Measurements from ENCODE around the gene MICAL3. TPM values are rescaled to one million over a fixed set of nuclear protein-coding genes. Genes with fewer than 3 reads are reported as not detected.

MICAL3 gene
- total and polyA plus RNA-seq, 4 donors, result 59.9 to 113 (median 75.9) TPM

DNA sequence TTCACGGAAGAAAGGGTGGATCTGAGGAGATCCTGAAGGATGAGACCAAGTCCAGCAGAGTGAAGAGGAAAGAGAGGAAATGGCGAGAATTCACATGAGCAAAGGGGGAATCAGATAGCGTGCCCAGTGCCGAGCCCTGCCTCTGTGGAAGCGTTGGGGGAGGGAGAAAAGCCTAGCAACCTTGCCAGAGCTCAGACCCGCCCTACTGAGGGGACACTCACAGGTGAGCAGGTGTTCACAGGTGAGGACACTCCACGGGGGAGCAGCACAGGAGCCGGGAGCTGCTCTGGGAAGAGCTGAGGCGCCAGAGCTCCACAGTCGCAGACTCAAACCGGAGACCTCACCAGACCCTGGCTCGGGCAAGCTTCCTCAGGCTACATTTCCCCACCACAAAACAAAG, 56.2 kb downstream of the MICAL3 start:
- Histone ChIP-seq H3K4me1 (ENCODE audit: control insufficient read depth, insufficient read depth, low read length) (peaks cover 25% of the 10 kb centered on the region), H3K36me3 (ENCODE audit: control insufficient read depth, insufficient read depth, low read length) (peaks cover 11% of the 10 kb centered on the region), H3K27me3 (ENCODE audit: control insufficient read depth, insufficient read depth, low read length) (no peaks in the 10 kb centered on the region), H3K4me3 (ENCODE audit: low read depth, low read length) (no peak overlapping the region), H3K27ac (ENCODE audit: low read depth, low read length) (no peak overlapping the region), H3K9me3 (ENCODE audit: control insufficient read depth, insufficient read depth, low read length) (no peaks in the 10 kb centered on the region)
- DNase-seq (ENCODE audit: low read depth in 4 of 6, low spot score in 6 of 6), result no peak
- 97% methylated on average over 6 of the region's 12 CpGs for WGBS (ENCODE audit: insufficient coverage)

DNA sequence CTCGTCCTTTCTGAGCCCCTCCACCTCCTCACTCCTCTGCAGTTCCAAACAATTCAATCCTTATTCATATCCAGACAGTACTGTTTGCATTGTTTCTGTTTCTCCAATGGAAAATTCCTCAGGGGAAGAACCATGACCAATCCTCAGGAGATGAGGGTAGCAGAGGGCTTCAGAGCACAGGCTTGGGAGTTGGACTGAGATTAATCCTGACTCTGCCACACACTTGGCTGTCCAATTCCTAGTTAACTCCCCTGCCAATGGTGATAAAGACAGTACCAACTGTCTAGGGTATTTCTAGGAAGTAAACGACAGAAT, 58.0 kb downstream of the MICAL3 start:
- no peaks in the 10 kb centered on the region for H3K27me3 ChIP-seq (ENCODE audit: control insufficient read depth, insufficient read depth, low read length)
- WGBS (ENCODE audit: insufficient coverage), result 69% methylated on average over 1 of the region's 2 CpGs
- no peaks in the 10 kb centered on the region for H3K9me3 ChIP-seq (ENCODE audit: control insufficient read depth, insufficient read depth, low read length)
- DNase-seq (ENCODE audit: low read depth in 4 of 6, low spot score in 6 of 6), result no peak
- H3K27ac ChIP-seq (ENCODE audit: low read depth, low read length), result no peak overlapping the region
- peaks cover 25% of the 10 kb centered on the region for H3K4me1 ChIP-seq (ENCODE audit: control insufficient read depth, insufficient read depth, low read length)
- no peak overlapping the region for H3K4me3 ChIP-seq (ENCODE audit: low read depth, low read length)
- peaks cover 13% of the 10 kb centered on the region for H3K36me3 ChIP-seq (ENCODE audit: control insufficient read depth, insufficient read depth, low read length)

DNA sequence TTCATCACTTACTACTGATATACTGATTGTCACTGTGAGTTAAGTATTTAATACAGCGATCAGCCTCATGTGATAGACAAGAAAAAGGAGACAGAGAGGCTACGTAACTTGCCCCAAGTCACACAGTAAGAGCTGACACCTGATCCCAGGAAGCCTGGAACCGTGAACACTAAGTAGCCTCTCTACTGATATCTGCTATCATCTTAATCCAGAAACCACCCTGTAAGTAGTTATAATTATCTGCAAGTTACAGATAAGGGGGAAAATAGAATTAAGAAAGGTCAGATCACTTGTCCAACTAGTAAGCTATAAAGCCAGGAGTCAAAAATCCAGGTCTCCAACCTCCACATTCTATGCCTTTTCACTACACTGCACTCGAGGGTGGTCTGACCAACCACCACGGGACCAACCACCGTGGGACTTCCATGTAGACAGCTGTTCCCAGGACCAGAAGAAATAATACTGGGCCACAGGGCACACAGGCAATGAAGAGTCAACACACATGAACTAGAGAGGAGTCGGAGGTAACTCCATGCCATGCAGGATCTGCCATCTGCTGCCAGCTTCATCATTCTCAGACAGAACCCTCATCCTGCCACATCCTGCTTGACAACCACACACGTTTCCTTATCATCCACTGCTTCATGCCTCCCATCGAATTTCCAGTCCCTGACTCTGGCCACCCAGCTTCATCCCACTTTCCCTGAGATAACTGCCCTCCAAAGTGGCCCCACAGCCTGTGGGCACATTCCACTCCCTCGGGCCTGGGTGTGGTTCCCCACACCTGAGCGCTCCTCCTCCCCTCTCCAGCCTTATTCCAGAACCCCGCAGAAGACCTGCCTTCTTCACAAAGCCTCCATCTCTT, 58.6 kb downstream of the MICAL3 start:
- DNase-seq (ENCODE audit: low read depth in 4 of 6, low spot score in 6 of 6), result no peak

DNA sequence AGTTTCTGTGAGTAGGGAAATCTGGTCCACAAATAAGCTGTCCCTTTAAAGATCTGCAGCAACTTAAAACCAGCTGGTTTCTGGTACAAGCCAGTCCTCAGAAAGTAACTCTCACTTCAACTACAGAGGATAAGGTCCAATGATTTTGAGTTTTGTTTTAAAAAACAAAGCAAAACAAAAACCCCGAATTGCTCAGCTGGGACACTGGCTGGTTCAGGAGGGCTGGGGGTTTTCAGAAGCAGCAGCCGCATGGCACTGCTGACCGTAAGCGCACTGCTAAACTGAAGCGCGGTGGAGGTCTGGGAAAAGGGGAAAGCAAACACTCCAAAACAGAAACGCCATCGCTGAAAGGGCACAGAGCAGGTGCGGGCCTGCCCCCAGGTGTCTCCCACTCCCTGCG, 59.7 kb downstream of the MICAL3 start:
- 60% methylated on average over 1 of the region's 10 CpGs for WGBS (ENCODE audit: insufficient coverage)
- no peaks in the 10 kb centered on the region for H3K9me3 ChIP-seq (ENCODE audit: control insufficient read depth, insufficient read depth, low read length)
- H3K27me3 ChIP-seq (ENCODE audit: control insufficient read depth, insufficient read depth, low read length), result no peaks in the 10 kb centered on the region
- H3K4me1 ChIP-seq (ENCODE audit: control insufficient read depth, insufficient read depth, low read length), result peaks cover 26% of the 10 kb centered on the region
- no peak for DNase-seq (ENCODE audit: low read depth in 4 of 6, low spot score in 6 of 6)
- no peak overlapping the region for H3K27ac ChIP-seq (ENCODE audit: low read depth, low read length)
- no peak overlapping the region for H3K4me3 ChIP-seq (ENCODE audit: low read depth, low read length)
- peaks cover 16% of the 10 kb centered on the region for H3K36me3 ChIP-seq (ENCODE audit: control insufficient read depth, insufficient read depth, low read length)

More for the DNA sequence above, 58.6 kb downstream of the MICAL3 start:
- Histone ChIP-seq H3K27ac (ENCODE audit: low read depth, low read length) (no peak overlapping the region), H3K4me3 (ENCODE audit: low read depth, low read length) (no peak overlapping the region), H3K4me1 (ENCODE audit: control insufficient read depth, insufficient read depth, low read length) (peaks cover 27% of the 10 kb centered on the region), H3K27me3 (ENCODE audit: control insufficient read depth, insufficient read depth, low read length) (no peaks in the 10 kb centered on the region), H3K9me3 (ENCODE audit: control insufficient read depth, insufficient read depth, low read length) (no peaks in the 10 kb centered on the region), H3K36me3 (ENCODE audit: control insufficient read depth, insufficient read depth, low read length) (peaks cover 15% of the 10 kb centered on the region)
- 84% methylated on average over 9 of the region's 12 CpGs for WGBS (ENCODE audit: insufficient coverage)

DNA sequence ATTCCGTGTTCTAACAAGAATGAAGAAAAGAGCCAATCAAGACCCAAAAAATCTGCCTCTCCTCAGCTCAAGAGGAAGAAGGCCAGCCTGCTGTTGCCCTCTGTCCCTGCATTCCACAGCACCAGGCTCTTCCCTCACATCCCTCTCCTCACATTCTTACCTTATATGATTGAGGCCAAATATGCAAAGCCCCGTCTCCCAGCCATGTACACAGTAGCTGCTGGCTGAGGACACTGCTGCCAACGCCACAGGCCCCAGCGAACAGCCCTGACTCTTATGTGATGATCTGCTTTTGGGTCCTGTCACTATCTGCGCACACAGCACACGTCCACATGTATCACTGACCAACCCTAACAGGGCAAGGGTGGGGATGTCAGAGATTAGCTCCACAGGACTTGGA, 60.2 kb downstream of the MICAL3 start:
- Histone ChIP-seq H3K27me3 (ENCODE audit: control insufficient read depth, insufficient read depth, low read length) (no peaks in the 10 kb centered on the region), H3K9me3 (ENCODE audit: control insufficient read depth, insufficient read depth, low read length) (no peaks in the 10 kb centered on the region), H3K36me3 (ENCODE audit: control insufficient read depth, insufficient read depth, low read length) (peaks cover 16% of the 10 kb centered on the region), H3K4me1 (ENCODE audit: control insufficient read depth, insufficient read depth, low read length) (peaks cover 25% of the 10 kb centered on the region), H3K27ac (ENCODE audit: low read depth, low read length) (no peak overlapping the region), H3K4me3 (ENCODE audit: low read depth, low read length) (no peak overlapping the region)
- WGBS (ENCODE audit: insufficient coverage), result 79% methylated on average over 3 of the region's 6 CpGs
- no peak for DNase-seq (ENCODE audit: low read depth in 4 of 6, low spot score in 6 of 6)

- peaks cover 29% of the 10 kb centered on the region for H3K4me1 ChIP-seq (ENCODE audit: control insufficient read depth, insufficient read depth, low read length)
- DNase-seq (ENCODE audit: low read depth in 4 of 6, low spot score in 6 of 6), result no peak
- no peaks in the 10 kb centered on the region for H3K9me3 ChIP-seq (ENCODE audit: control insufficient read depth, insufficient read depth, low read length)
- H3K4me3 ChIP-seq (ENCODE audit: low read depth, low read length), result no peak overlapping the region
- H3K27me3 ChIP-seq (ENCODE audit: control insufficient read depth, insufficient read depth, low read length), result no peaks in the 10 kb centered on the region
- no peak overlapping the region for H3K27ac ChIP-seq (ENCODE audit: low read depth, low read length)
- 91% methylated on average over 6 of the region's 8 CpGs for WGBS (ENCODE audit: insufficient coverage)
- H3K36me3 ChIP-seq (ENCODE audit: control insufficient read depth, insufficient read depth, low read length), result peaks cover 13% of the 10 kb centered on the region
Measured at GRCh38 chr22:17963015-17963414, 61.3 kb downstream of the MICAL3 start.

DNA sequence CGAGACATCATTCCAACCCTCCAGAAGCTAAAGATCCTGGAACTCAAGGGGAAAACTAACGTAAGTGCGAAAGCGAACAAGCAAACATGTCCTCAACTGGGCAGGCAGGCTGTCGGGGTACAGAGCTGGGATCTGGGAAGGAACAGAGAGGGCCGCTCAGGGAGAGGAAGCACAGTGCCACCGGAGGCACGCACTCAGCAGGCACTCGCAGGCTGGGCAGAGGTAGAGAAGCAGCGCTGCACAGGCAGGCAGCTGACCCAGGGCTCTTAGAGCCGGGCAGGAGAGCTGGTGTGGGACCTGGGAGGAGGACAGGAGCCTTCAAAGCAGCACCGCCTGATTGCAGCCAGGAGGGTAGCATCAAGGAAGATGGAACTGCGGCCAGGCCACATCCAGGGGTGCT, 62.2 kb downstream of the MICAL3 start:
- no peak overlapping the region for H3K4me3 ChIP-seq (ENCODE audit: low read depth, low read length)
- WGBS (ENCODE audit: insufficient coverage), result 93% methylated on average over 11 of the region's 13 CpGs
- H3K27me3 ChIP-seq (ENCODE audit: control insufficient read depth, insufficient read depth, low read length), result no peaks in the 10 kb centered on the region
- H3K9me3 ChIP-seq (ENCODE audit: control insufficient read depth, insufficient read depth, low read length), result no peaks in the 10 kb centered on the region
- no peak overlapping the region for H3K27ac ChIP-seq (ENCODE audit: low read depth, low read length)
- peaks cover 12% of the 10 kb centered on the region for H3K36me3 ChIP-seq (ENCODE audit: control insufficient read depth, insufficient read depth, low read length)
- peaks cover 29% of the 10 kb centered on the region for H3K4me1 ChIP-seq (ENCODE audit: control insufficient read depth, insufficient read depth, low read length)
- no peak for DNase-seq (ENCODE audit: low read depth in 4 of 6, low spot score in 6 of 6)

GRCh38 chr22:17961446-17961729, 63.0 kb downstream of the MICAL3 start:
- H3K4me3 ChIP-seq (ENCODE audit: low read depth, low read length), result no peak overlapping the region
- WGBS (ENCODE audit: insufficient coverage), result 50% methylated on average over 1 of the region's 1 CpG
- DNase-seq (ENCODE audit: low read depth in 4 of 6, low spot score in 6 of 6), result no peak

GRCh38 chr22:17960695-17961445, 63.5 kb downstream of the MICAL3 start:
- Histone ChIP-seq H3K4me3 (ENCODE audit: low read depth, low read length) (no peak overlapping the region), H3K27ac (ENCODE audit: low read depth, low read length) (no peak overlapping the region), H3K4me1 (ENCODE audit: control insufficient read depth, insufficient read depth, low read length) (peaks cover 36% of the 10 kb centered on the region), H3K27me3 (ENCODE audit: control insufficient read depth, insufficient read depth, low read length) (no peaks in the 10 kb centered on the region), H3K9me3 (ENCODE audit: control insufficient read depth, insufficient read depth, low read length) (no peaks in the 10 kb centered on the region), H3K36me3 (ENCODE audit: control insufficient read depth, insufficient read depth, low read length) (peaks cover 12% of the 10 kb centered on the region)
- 52% methylated on average over 19 of the region's 19 CpGs for WGBS (ENCODE audit: insufficient coverage)
- DNase-seq (ENCODE audit: low read depth in 4 of 6, low spot score in 6 of 6), result peak in 1 of 6 donors; percentile 33

More at GRCh38 chr22:17961446-17961729, 63.0 kb downstream of the MICAL3 start:
- Histone ChIP-seq H3K27me3 (ENCODE audit: control insufficient read depth, insufficient read depth, low read length) (no peaks in the 10 kb centered on the region), H3K9me3 (ENCODE audit: control insufficient read depth, insufficient read depth, low read length) (no peaks in the 10 kb centered on the region), H3K4me1 (ENCODE audit: control insufficient read depth, insufficient read depth, low read length) (peaks cover 31% of the 10 kb centered on the region), H3K36me3 (ENCODE audit: control insufficient read depth, insufficient read depth, low read length) (peaks cover 12% of the 10 kb centered on the region), H3K27ac (ENCODE audit: low read depth, low read length) (no peak overlapping the region)

DNA sequence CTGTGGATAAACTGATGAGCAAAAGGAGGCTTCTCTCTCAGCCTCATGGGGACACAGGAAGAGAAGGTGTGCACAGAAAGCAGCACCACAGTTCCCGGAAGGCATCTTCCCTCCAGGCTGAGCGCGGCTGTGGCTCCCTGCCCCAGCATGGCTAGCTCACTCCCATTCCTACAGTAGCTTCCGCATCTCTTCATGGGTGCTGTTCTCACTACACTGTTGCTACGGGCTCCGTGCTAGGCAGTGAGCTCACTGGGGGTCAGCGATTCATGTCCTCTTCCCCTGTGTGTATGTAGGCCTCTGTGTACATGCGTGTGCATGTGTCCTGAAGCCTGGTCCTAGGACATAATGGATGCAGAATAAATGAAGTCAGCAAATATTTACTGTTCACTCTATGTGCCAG, 64.3 kb downstream of the MICAL3 start:
- H3K36me3 ChIP-seq (ENCODE audit: control insufficient read depth, insufficient read depth, low read length), result peaks cover 12% of the 10 kb centered on the region
- H3K27me3 ChIP-seq (ENCODE audit: control insufficient read depth, insufficient read depth, low read length), result no peaks in the 10 kb centered on the region
- no peak overlapping the region for H3K27ac ChIP-seq (ENCODE audit: low read depth, low read length)
- no peak overlapping the region for H3K4me3 ChIP-seq (ENCODE audit: low read depth, low read length)
- H3K4me1 ChIP-seq (ENCODE audit: control insufficient read depth, insufficient read depth, low read length), result peaks cover 38% of the 10 kb centered on the region
- DNase-seq (ENCODE audit: low read depth in 4 of 6, low spot score in 6 of 6), result no peak
- WGBS (ENCODE audit: insufficient coverage), result 86% methylated on average over 7 of the region's 8 CpGs
- no peaks in the 10 kb centered on the region for H3K9me3 ChIP-seq (ENCODE audit: control insufficient read depth, insufficient read depth, low read length)

All from spinal cord (tissue), 10 donors.